H1 (cell line): ENCODE results near the gene CA5A. TPM values are rescaled to one million over a fixed set of nuclear protein-coding genes. Genes with fewer than 3 reads are reported as not detected.
A peak's percentile ranks its signal among the peaks of the same experiment; 100 is the strongest.

Source experiments
- CTCF ChIA-PET: fragments of 300-600 bp; sonication (Branson Sonifier 250); formaldehyde crosslinking; loops from one replicate; lab custom pipeline; 2021; ENCODE audit not compliant: partially characterized antibody; lab: Charles Lee
- POLR2A ChIA-PET: fragments of 300-600 bp; sonication (Branson Sonifier 250); formaldehyde crosslinking; loops from one replicate; lab custom pipeline; 2021; ENCODE audit warnings: inconsistent platforms; ENCODE audit not compliant: partially characterized antibody; lab: Charles Lee
- DNase-seq, 2 experiments: peaks; one replicate each; pipeline versions ENCODE4 v3.0.0 to v3.0.0-alpha.2; 2010 to 2022; ENCODE audit warnings: low spot score in 2 of 2, low read depth in 1 of 2, mixed read lengths in 1 of 2
- FAIRE-seq: peaks from 2 replicates; lab custom pipeline; 2011; peaks lifted over from hg19 to GRCh38; lab: Jason Lieb, UNC
- H2AFZ ChIP-seq: 2 replicates; pipeline ENCODE4 v1.8.1; 2012; ENCODE audit warnings: low read length, inconsistent platforms
- H2AK5ac ChIP-seq: 2 replicates; pipeline ENCODE4 v1.6.1; 2013; ENCODE audit warnings: low read depth, low read length
- H2BK120ac ChIP-seq: replicated peaks from 2 replicates; pipeline ENCODE3; 2013; ENCODE audit warnings: low read depth, low read length, inconsistent platforms
- H2BK12ac ChIP-seq: 2 replicates; pipeline ENCODE4 v1.6.1; 2013; ENCODE audit warnings: low read depth, low read length
- H2BK15ac ChIP-seq: 2 replicates; pipeline ENCODE4 v1.6.1; 2013; ENCODE audit warnings: low read length
- H2BK20ac ChIP-seq: 2 replicates; pipeline ENCODE4 v1.6.1; 2013; ENCODE audit warnings: low read length
- H2BK5ac ChIP-seq: 2 replicates; pipeline ENCODE4 v1.6.1; 2013; ENCODE audit warnings: low read depth, low read length
- H3K14ac ChIP-seq: 2 replicates; pipeline ENCODE4 v1.6.1; 2013; ENCODE audit warnings: inconsistent platforms; ENCODE audit not compliant: insufficient read length
- H3K18ac ChIP-seq: 2 replicates; pipeline ENCODE4 v1.6.1; 2013; ENCODE audit warnings: low read length; ENCODE audit errors: extremely low read depth
- H3K23ac ChIP-seq: 2 replicates; pipeline ENCODE4 v1.6.1; 2013; ENCODE audit warnings: inconsistent platforms; ENCODE audit not compliant: insufficient read length
- H3K23me2 ChIP-seq: 2 replicates; pipeline ENCODE4 v1.6.1; 2013; ENCODE audit warnings: low read depth, low read length
- H3K27ac ChIP-seq: 2 replicates; pipeline ENCODE4 v1.6.1; 2011; ENCODE audit warnings: low read depth, low read length, inconsistent platforms
- H3K27me3 ChIP-seq, 4 experiments: replicated peaks in 1 of 4; 1 replicate in 1 of 4; 2 replicates in 3 of 4; pipeline versions ENCODE4 v1.6.1 to v1.8.1; 2011 to 2013; ENCODE audit warnings: low read length in 3 of 4, mild to moderate bottlenecking in 3 of 4, inconsistent platforms in 2 of 4, mixed read lengths in 2 of 4, moderate library complexity in 1 of 4; ENCODE audit not compliant: control insufficient read depth in 3 of 4, insufficient read depth in 3 of 4; ENCODE audit errors: extremely low read depth in 1 of 4
- H3K36me3 ChIP-seq, 4 experiments: 2 replicates each; pipeline versions ENCODE4 v1.6.1 to v1.8.1; 2011 to 2013; ENCODE audit warnings: mild to moderate bottlenecking in 4 of 4, low read length in 3 of 4, moderate library complexity in 2 of 4, control low read depth in 1 of 4, inconsistent platforms in 1 of 4; ENCODE audit not compliant: insufficient read depth in 4 of 4, control insufficient read depth in 2 of 4
- H3K4ac ChIP-seq: replicated peaks from 2 replicates; pipeline ENCODE3; 2013; ENCODE audit warnings: low read length, low read depth, mixed read lengths, inconsistent platforms; ENCODE audit not compliant: insufficient read length
- H3K4me1 ChIP-seq, 4 experiments: replicated peaks in 1 of 4; 1 replicate in 1 of 4; 2 replicates in 3 of 4; pipeline versions ENCODE4 v1.6.1 to v1.8.1; 2011 to 2013; ENCODE audit warnings: low read length in 3 of 4, inconsistent platforms in 2 of 4, mixed read lengths in 1 of 4; ENCODE audit not compliant: insufficient read depth in 4 of 4, control insufficient read depth in 3 of 4
- H3K4me2 ChIP-seq, 2 experiments: 2 replicates each; pipeline versions ENCODE4 v1.6.1 to v1.8.1; 2011 to 2013; ENCODE audit warnings: low read depth in 2 of 2, low read length in 2 of 2, control low read depth in 1 of 2, inconsistent platforms in 1 of 2, mild to moderate bottlenecking in 1 of 2; ENCODE audit not compliant: insufficient read depth in 1 of 2
- H3K4me3 ChIP-seq, 4 experiments: fragments of 200-600, 300-600 bp in 1 of 4; sonication (generic), shearing (Covaris generic), sonication (Bioruptor Twin) in 1 of 4; 2 replicates each; pipeline versions ENCODE4 v1.5.1 to v1.8.1; 2011 to 2016; ENCODE audit warnings: low read length in 4 of 4, low read depth in 3 of 4, control low read depth in 2 of 4, inconsistent platforms in 2 of 4, mild to moderate bottlenecking in 2 of 4, mixed read lengths in 1 of 4, moderate library complexity in 1 of 4; ENCODE audit not compliant: insufficient read depth in 2 of 4; ENCODE audit errors: extremely low read depth in 1 of 4
- H3K56ac ChIP-seq: replicated peaks from 2 replicates; pipeline ENCODE3; 2013; ENCODE audit warnings: low read depth, mild to moderate bottlenecking, mixed read lengths, low read length, inconsistent platforms; ENCODE audit not compliant: insufficient read length
- H3K79me1 ChIP-seq: 2 replicates; pipeline ENCODE4 v1.6.1; 2013; ENCODE audit warnings: low read depth, low read length, control low read depth
- H3K79me2 ChIP-seq, 2 experiments: 2 replicates each; pipeline versions ENCODE4 v1.6.1 to v1.8.1; 2012 to 2013; ENCODE audit warnings: low read length in 2 of 2, mild to moderate bottlenecking in 2 of 2, inconsistent platforms in 1 of 2; ENCODE audit not compliant: insufficient read depth in 2 of 2, control insufficient read depth in 1 of 2
- H3K9ac ChIP-seq, 4 experiments: replicated peaks in 1 of 4; 1 replicate in 1 of 4; 2 replicates in 3 of 4; pipeline versions ENCODE4 v1.6.1 to v1.8.1; 2011 to 2013; ENCODE audit warnings: low read depth in 3 of 4, low read length in 3 of 4, control low read depth in 2 of 4, mild to moderate bottlenecking in 2 of 4, moderate library complexity in 2 of 4, inconsistent platforms in 1 of 4; ENCODE audit errors: extremely low read depth in 1 of 4
- H3K9me3 ChIP-seq, 2 experiments: 2 replicates each; pipeline versions ENCODE4 v1.6.1 to v1.8.1; 2012 to 2013; ENCODE audit warnings: mild to moderate bottlenecking in 2 of 2, moderate library complexity in 2 of 2, control low read depth in 1 of 2, inconsistent platforms in 1 of 2, low read depth in 1 of 2, low read length in 1 of 2, mixed read lengths in 1 of 2; ENCODE audit not compliant: insufficient read depth in 2 of 2
- H4K20me1 ChIP-seq, 2 experiments: replicated peaks in 1 of 2; 2 replicates each; pipeline versions ENCODE3 to v1.8.1; 2011 to 2013; ENCODE audit warnings: inconsistent platforms in 2 of 2, low read length in 2 of 2, mild to moderate bottlenecking in 1 of 2; ENCODE audit not compliant: insufficient read depth in 2 of 2, control insufficient read depth in 1 of 2
- H4K5ac ChIP-seq: 2 replicates; pipeline ENCODE4 v1.6.1; 2013; ENCODE audit warnings: low read length, low read depth, mixed read lengths, inconsistent platforms; ENCODE audit not compliant: insufficient read length
- H4K8ac ChIP-seq: 2 replicates; pipeline ENCODE4 v1.8.0; 2013; ENCODE audit warnings: mild to moderate bottlenecking, moderate library complexity, low read length, inconsistent platforms; ENCODE audit not compliant: insufficient read depth; ENCODE audit errors: extremely low read depth
- H4K91ac ChIP-seq: replicated peaks from 2 replicates; pipeline ENCODE3; 2013; ENCODE audit warnings: low read length, mixed read lengths, inconsistent platforms; ENCODE audit not compliant: insufficient read length
- ATF3 ChIP-seq: IDR thresholded peaks from 2 replicates; pipeline ENCODE4 v1.6.1; 2011; ENCODE audit warnings: low read depth, mild to moderate bottlenecking, low read length; ENCODE audit not compliant: insufficient read depth
- CTBP2 ChIP-seq: IDR thresholded peaks from 2 replicates; pipeline ENCODE4 v1.7.0; 2011; ENCODE audit warnings: borderline replicate concordance, mild to moderate bottlenecking, moderate library complexity, mixed read lengths, low read length; ENCODE audit not compliant: insufficient read depth, insufficient read length
- CTCF ChIP-seq, 3 experiments: IDR thresholded peaks; 1 replicate in 2 of 3; 2 replicates in 1 of 3; pipeline versions ENCODE4 v1.5.1 to v1.6.1; 2011; ENCODE audit warnings: low read length in 3 of 3, mild to moderate bottlenecking in 3 of 3, inconsistent platforms in 2 of 3, low read depth in 1 of 3, moderate library complexity in 1 of 3; ENCODE audit not compliant: insufficient read depth in 1 of 3; ENCODE audit errors: control extremely low read depth in 1 of 3
- E2F6 ChIP-seq: IDR thresholded peaks from 2 replicates; pipeline ENCODE4 v1.6.1; 2012; ENCODE audit warnings: inconsistent platforms
- KDM4A ChIP-seq: IDR thresholded peaks from one replicate; pipeline ENCODE4 v1.7.1; 2012; ENCODE audit warnings: low read depth, mild to moderate bottlenecking, moderate library complexity, low read length, inconsistent platforms; ENCODE audit not compliant: severe bottlenecking
- SP4 ChIP-seq: IDR thresholded peaks from 2 replicates; pipeline ENCODE4 v1.6.1; 2012; ENCODE audit warnings: low read length, inconsistent platforms
- WGBS, 2 experiments: shearing (Covaris generic) in 1 of 2; methylation state at CpG; one replicate each; pipeline versions ENCODE4 v1.1.6 to v1.1.7; 2013 to 2015; ENCODE audit warnings: low lambda C conversion rate in 2 of 2, mixed read lengths in 2 of 2, inconsistent platforms in 1 of 2, low coverage in 1 of 2, missing lambda C conversion rate in 1 of 2; ENCODE audit not compliant: insufficient replicate concordance in 2 of 2, insufficient coverage in 1 of 2, insufficient read length in 1 of 2; ENCODE audit errors: extremely low coverage in 1 of 2, missing lambda C conversion rate in 1 of 2; 5-methylcytosine and 5-hydroxymethylcytosine counted together
- polyA plus RNA-seq, 7 experiments: library from polyadenylated mRNA; depleted of rRNA in 3 of 7; stranded (reverse) in 5 of 7; unstranded in 2 of 7; fragments of >200 nt in 5 of 7; fragments of 200-250 nt in 2 of 7; gene quantifications; 1 replicate in 5 of 7; 2 replicates in 1 of 7; 4 replicates in 1 of 7; pipeline versions ENCODE4 v1.2.1 to v1.2.3, GENCODE V29; 2011 to 2013; ENCODE audit warnings: missing spikeins in 2 of 7, mixed read lengths in 2 of 7
- total RNA-seq: library from RNA; stranded (reverse); fragmentation: NEBNext Ultra II Directional; extraction: Animal tissue kit (Norgen Biotek cat#: 25700); gene quantifications from 2 replicates; pipeline ENCODE4 v1.2.1, GENCODE V29; 2021

The CA5A gene
- total and polyA plus RNA-seq, 2 of the 8 experiments (the other 6 are each of a cell fraction or from before 2014, with no cell fraction given), result not detected

GRCh38 chr16:87950765-87951551 lies 14.6 kb upstream of the CA5A start, which contains the start of gene BANP:
BANP (plus strand) TSS chr16:87951434; CDS start chr16:87975116, 23,682 bp downstream.
- Histone ChIP-seq H2BK15ac (peak within 1 kb of the TSS; percentile 99; the same call in 1 of the 2 replicates), H3K23ac (no peak within 1 kb of the TSS)
- FAIRE-seq, result peak; percentile 72
- TF ChIP-seq SP4, result peak; percentile 72; the same call in 1 of the 2 replicates
- TF ChIP-seq ATF3, result peak; percentile 50; the same call in 1 of the 2 replicates
- TF ChIP-seq E2F6, result peak; percentile 87
- peak; percentile 67 for TF ChIP-seq CTBP2
- TF ChIP-seq CTCF (IDR thresholded peaks at IDR 0.05; ENCODE audit: control extremely low read depth in 1 of 3, insufficient read depth in 1 of 3, low read depth in 1 of 3, low read length in 3 of 3), result peak; percentile 52 to 68 (median 65)
- peak; percentile 96 for TF ChIP-seq KDM4A

More at GRCh38 chr16:87950765-87951551, 14.6 kb upstream of the CA5A start, which contains the start of gene BANP:
- Histone ChIP-seq H3K4me3 (peak within 1 kb of the TSS; percentile 69 to 100 (median 88)), H3K18ac (peak within 1 kb of the TSS; percentile 99), H2BK120ac (peak within 1 kb of the TSS; percentile 86), H3K4me2 (peak within 1 kb of the TSS; percentile 95 to 96), H4K5ac (peak within 1 kb of the TSS; percentile 98), H3K9ac (peak within 1 kb of the TSS; percentile 97 to 99 (median 98)), H3K9me3 (no peaks in the 10 kb centered on the region), H3K27me3 (no peaks in the 10 kb centered on the region), H3K4me1 (peaks cover 2 to 10% (median 6%) of the 10 kb centered on the region in 4 experiments), H3K4ac (peak within 1 kb of the TSS; percentile 100), H3K14ac (peak within 1 kb of the TSS; percentile 25), H4K8ac (peak within 1 kb of the TSS; percentile 99), H3K79me2 (peaks cover 7 to 43% of the 10 kb centered on the region in 2 experiments), H4K91ac (peak within 1 kb of the TSS; percentile 98), H3K23me2 (peaks cover 9% of the 10 kb centered on the region), H2BK20ac (no peak within 1 kb of the TSS), H2BK5ac (peak within 1 kb of the TSS; percentile 99), H2BK12ac (peak within 1 kb of the TSS; percentile 88; the same call in 1 of the 2 replicates), H2AK5ac (peak within 1 kb of the TSS; percentile 67), H3K56ac (peak within 1 kb of the TSS; percentile 96), H3K27ac (peak within 1 kb of the TSS; percentile 95), H2AFZ (peak within 1 kb of the TSS; percentile 88; the same call in 1 of the 2 replicates), H4K20me1 (peaks cover 2 to 6% of the 10 kb centered on the region in 2 experiments), H3K79me1 (peaks cover 20% of the 10 kb centered on the region), H3K36me3 (peaks cover 0 to 9% (median 2%) of the 10 kb centered on the region in 4 experiments; a peak in 3 of 8 replicates)
- CTCF ChIA-PET, result interaction anchor here (0.8 to 2.5 kb wide), 2 partner anchors 172 to 209 kb away, joined by 3 to 13 read pairs; no protein-coding TSS in a partner anchor
- DNase-seq, result peak; percentile 93 to 99
- WGBS, 2 experiments, result 1% methylated on average over 47 of the region's 73 CpGs; no CpG with 5 or more reads in 1 of the 2 experiments
- POLR2A ChIA-PET, result interaction anchor here (0.6 to 5.2 kb wide), 19 partner anchors 8 to 583 kb away, joined by 3 to 40 read pairs (median 3); partner anchors contain the start of genes KLHDC4 and SLC7A5
